Measurements from ENCODE around the gene CPEB4.

The CPEB4 gene

DNA sequence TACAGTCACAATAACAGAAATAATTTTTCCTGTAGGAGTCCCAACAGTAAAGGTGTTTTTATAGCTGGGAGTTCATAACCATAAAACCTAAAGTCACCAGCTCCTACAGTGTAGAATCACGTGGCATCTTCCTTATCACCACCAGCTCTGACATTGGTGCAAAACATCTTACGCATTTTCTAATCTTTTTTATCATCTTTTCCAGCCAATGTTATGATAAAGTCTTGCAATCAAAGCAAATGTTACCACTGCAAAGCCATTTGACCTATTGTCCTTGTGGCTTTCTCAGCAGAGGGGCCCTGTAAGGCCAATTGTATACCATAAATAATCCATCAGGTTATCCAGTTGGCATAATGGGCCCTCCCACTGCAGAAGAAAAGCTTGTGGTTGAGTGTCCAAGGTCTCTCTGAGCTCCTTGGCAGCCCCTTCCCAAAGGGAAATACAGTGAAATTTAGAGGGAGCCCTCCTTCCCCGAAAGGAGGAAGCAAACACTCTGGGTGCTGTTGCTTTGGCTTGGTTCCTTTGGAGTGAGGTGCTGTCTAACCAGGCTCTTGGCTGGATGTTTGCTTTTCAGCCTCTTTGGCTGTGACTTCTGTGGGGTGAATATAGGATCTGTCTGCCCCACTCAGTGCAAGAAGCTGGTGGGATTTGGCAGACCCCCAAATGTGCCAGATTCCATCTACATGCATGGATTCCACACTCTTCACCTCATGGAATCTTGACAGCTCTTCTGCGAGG lies 29.3 kb upstream of the CPEB4 start:
- no peak for DNase-seq (ENCODE audit: low read depth in 2 of 2)

DNA sequence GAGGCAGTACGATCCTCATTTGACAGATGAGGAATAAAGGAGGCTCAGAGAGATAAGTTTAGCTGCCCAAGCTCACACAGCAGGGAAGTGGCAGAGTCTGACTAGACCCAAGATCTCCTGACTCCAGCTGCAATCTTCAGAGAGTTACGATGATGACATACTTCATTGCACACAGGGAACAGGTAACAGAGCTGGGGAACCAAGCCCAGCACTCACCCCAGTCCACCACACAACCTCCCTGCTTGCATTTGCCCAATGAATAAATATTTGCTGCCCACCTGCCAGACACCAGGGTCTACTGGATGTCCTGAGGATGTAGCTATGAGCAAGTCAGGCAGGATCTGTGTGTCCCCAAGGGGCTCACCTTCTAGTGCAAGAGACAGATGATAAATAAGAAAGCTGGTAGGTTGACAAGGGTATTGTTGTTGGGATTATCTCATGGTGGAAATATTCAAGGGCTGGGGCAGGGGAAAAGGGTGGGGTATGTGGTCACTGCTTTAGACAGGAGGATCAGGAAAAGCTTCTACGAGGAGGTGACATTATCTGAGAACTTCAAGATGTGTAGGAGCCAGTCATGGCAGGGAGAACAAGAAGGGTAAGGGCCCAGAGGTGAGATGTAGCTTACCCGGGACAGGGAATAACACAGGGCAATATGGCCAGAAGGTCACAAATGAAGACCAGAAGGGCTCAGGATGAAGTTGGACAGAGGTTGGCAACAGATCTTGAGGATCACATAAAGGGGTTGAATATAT lies 28.6 kb upstream of the CPEB4 start:
- no peak for DNase-seq (ENCODE audit: low read depth in 2 of 2)

DNA sequence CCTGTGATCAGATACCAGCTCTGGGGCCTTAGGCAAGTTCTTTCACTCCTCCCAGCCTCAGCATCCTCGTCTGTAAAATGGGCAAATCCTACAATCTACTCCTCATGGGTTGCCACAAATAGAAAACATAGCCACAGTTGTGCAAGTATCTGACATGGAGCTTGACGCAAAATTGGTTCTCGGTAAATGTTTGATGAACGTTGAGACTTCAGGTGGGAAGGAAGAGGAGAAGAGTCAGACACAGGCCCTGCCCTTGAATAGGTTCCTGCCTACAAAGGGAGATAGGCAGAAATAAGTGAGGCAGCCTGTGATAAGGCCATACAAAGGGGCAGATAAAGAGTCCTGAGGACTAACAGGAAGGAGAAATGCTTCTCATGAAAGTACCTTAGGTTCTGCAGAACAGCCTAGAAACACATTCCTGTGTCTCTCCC lies 26.1 kb upstream of the CPEB4 start:
- no peak for DNase-seq (ENCODE audit: low read depth in 2 of 2)

DNA sequence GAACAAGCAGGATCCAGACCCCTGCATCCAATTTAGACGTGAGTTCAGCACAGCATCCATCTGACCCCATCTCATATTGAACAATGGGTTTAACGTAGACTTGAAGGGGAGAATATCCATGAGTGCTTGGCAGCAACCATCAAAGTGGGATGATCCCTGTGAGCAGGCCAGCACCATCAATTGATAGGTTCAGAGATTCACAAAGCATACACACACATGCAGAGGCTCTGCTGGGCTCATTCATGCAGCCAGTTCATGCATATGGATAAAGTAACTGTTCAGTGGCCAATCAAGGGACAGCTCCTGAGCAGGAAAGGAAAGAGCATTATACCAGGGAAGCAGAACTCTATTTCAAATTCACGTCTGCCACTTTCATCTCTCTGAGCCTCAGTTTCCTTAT lies 24.8 kb upstream of the CPEB4 start:
- DNase-seq (ENCODE audit: low read depth in 2 of 2) = no peak

DNA sequence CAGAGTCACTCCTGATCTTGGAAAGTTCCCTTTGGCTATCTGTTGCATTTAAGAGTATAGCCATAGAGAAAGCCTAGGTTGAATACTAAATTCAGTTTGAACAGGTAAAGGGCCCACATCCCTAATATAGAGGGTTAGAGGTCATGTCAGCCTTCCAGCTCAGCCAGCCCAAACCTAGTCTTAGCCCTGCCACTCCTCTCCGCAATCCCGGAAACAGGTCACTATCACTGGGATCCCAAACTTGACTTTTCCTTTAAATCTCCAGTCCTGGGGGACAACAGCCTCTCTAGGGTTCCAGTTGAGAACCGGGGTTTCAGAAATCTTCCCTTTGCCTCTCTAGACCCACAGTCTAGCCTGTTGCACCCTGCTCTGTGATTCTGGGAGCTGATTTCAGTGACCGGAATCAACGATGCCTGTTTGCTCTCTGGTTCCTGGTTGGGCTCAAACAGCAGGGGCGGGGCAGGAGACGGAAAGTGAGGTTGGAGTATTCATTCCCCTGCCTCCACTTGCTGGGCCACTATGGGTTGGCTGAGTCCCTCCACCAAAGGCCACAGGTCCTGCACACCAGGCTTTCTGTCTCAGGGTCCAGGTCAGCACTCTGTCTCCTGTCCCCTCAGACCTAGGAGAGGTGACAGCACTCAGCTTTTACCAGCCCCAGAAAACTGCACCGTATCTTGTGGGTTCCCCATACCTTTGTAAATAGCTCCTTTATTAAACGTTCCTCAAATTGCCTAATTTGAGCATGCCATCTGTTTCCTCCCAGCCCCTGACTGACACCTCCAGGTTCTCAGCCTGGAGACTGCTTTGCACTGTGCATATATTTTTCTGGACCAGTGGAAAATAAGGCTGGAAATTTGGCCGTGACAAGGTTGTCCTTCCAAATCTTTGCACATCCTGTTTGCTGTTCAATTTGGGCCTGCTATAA lies 23.8 kb upstream of the CPEB4 start:
- no peak for DNase-seq (ENCODE audit: low read depth in 2 of 2)

DNA sequence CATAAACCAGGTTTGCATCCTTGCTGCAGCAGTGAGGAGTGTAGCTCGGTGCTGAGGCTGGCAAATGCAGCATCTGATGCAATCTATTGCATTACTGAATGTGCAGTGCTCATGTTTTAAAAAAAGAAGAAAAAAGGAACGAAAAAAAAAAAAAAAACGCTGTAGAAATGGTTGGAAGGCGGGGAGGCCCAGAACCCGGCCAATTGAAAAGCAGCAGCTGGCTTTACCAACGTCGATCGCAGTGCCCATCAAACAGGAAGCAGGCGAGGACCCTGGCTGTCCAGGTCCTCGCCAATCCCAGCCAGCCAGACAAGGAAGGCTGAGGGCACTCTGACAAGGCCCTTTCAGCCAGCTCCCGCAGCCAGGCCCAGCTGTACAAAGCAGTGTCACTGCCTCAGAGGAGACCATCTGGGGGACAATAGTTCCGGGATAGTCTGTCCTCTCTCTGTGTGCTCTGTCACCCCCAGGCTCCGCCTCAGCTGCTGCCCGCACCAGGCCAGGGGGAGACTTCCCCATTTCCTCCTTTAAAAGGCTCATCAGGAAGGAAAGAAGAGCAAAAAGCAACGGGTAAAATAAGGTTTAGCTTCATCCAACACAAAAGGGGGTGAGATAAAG lies 21.8 kb upstream of the CPEB4 start:
- no peak for DNase-seq (ENCODE audit: low read depth in 2 of 2)

DNA sequence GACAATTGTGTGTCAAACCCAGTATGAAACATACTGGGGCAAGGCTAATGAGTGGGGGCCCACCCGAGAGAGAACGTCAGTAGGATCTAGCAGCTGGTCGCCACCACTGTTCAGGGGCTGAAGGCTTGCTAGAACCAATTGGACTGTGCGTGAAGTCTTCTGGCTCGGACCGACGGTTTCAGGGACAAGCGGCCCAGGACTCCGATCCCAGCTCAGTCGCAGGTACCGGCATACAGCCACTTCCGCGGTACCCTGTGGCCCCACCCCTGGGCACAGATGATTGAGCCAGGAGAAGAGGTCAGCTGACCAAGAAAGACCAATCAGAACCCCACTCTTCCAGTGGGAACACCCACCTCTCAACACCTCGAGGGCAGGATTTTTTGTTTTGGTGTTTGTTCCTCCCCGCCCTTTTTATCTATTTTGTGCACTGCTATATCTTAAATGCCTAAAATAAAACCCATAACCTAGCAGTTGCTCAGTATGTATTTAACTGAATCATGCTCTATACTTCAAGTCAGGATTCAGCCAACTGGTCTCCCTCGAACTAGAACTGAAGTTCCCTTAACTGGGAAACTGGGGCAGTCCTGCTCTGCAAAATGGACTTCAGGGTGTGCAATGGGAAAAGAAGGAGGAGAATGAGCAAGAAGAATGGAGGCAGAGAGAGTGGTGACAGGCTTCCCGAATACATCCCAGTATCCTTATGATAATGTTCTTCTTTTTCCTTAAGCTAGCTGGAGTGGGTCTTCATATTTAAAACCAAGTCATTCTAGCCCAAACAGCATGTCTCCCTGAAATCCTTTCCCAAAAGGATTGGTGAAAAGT lies 21.1 kb upstream of the CPEB4 start:
- DNase-seq (ENCODE audit: low read depth in 2 of 2) = no peak

DNA sequence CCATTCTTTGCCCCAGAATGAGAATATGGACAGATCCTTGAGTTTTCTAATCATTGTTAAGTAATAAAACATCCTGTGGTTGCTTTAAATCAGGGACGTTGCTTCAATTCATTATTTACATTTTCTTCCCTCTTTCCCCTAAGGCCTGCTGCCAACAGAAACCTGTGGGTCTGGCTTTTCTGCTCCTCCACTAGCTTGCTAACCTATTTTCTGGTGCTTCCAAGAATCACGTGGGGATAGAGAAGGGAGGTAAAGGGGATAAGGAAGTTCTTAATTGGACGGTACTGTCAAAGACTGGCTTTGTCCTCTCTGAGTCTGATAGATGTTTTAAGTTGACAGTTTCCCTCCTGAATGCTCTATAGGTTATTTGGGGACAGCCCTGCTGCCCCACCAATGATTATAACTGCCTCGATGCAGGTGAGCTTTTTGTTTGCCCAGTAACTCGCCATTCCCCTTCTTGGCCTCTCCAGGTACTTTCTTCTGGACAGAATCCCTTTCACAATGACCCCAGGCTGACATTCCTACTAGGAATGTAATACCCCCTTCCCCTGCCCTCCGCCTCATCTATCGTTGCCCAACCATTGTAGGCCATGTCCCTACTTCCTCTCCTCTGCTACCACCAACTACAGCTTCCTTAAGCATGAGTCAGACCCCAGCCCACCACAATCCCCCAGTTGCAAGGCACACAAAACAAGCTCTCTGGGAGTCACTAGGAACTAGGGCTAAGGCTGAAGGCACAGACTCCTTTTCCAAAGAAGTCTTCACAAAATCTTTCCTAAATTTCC lies 19.9 kb upstream of the CPEB4 start:
- no peak for DNase-seq (ENCODE audit: low read depth in 2 of 2)

DNA sequence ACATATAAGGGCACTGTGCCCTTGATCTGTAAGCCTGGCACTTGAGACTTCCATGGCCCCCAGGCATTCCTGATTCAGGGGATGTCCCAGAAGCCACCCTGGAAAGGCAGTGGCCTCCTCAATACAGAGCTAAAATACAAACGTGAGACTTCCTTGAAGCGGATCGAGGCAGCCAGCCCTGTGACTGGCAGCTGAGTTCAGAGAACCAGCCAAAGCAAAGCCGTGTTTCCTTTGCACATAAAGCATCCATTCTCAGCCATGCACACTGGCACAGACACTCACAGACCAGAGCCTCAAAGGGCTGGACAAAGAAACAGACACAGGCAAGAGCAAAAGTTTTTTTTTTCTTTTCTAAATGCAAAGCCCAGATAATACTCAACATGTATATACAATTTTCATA lies 18.8 kb upstream of the CPEB4 start:
- no peak for DNase-seq (ENCODE audit: low read depth in 2 of 2)

DNA sequence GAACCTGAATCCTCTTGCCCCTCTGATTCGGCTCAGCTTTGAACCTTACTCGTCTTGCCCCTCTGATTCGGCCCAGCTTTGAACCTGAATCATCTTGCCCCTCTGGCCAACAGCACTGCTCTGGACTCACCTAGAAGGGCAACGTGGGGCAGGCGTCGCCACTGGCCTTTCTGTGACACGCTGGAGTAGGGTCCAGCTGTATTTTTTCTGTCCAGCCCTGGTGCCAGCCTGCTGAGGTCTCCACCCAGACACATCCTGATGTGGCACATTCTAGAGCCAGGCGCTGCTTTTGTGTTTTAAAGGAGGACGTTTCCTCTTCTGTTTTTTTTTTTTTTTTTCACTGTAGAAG lies 15.2 kb upstream of the CPEB4 start:
- no peak for DNase-seq (ENCODE audit: low read depth in 2 of 2)

DNA sequence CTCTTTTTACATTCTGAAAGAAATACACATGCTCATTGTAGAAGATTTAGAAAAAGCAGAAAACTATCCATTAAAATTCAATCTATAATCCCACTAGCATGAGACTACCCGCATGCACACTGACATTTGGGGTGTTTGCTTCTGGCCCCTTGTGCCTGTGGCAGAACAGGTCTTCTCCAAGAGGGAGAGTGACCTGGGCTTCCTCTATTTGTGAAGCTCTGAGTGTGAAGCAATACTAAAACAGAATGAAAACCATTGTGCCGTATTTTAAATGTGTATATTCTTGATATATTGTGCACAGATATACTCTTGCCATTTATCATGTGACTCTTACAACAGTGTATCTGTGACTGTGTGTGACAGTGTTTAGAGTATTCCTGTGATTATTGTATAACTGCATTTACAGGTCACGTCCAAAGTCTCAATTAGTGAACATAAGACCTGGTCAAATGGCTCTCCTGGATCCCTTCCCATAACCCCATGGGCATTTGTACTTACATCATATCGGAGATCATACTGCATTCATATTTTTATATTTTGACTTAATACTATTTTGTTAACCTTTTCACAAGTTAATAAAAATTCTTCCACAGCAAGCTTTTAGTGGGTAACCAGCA lies 14.7 kb upstream of the CPEB4 start:
- no peak for DNase-seq (ENCODE audit: low read depth in 2 of 2)

DNA sequence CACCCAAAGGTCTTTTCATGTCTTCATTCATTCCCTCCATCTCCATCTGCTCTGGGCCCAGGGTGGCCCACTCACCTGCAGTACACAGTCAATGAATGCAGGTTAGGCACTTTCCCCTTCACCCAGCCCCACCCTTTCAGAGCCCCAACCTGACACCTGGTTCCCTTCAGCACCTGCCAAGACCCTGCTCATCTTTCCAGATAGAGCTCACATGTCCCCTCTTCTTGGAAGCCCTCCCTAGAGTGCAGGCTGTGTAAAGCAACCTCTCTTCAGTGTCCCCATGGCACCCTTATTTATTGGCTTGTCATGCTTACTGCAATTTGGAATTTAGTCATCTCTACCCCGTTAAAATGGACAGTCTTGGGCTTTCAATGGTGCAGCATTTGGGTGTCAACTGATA lies 13.0 kb upstream of the CPEB4 start:
- DNase-seq (ENCODE audit: low read depth in 2 of 2) = no peak

DNA sequence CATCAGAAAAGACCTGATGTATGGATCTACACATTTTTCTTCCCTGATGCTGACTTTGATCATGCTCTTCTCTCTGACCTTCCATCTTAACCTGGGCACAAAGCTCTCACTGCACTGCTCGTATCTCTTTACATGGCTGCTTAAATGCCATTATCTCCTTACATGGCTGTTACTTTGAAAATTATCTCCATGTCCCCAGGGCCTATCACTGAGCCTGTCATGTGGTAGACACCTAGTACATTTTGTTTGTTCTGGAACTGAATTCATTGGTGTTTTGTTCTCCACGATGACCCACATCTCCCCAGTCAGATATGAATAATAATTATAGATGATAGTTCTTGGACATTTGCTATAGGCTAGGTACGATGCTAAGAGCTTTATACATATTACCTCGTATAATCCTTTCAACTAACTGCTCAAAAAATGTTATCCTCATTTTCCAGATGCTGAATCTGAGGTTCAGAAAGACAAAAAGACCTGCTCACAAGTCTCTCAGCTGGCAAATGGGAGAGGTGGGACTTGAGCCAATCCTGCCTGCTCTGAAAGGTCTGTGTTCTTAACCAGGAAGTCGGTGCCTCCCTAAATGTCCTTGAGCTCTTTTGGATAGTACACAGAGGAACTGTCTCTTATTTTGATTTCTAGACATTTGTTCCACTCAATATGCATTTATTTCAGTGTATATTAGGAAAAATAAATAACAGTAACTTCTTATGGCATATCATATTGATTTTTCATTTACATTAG lies 9.8 kb upstream of the CPEB4 start:
- no peak for DNase-seq (ENCODE audit: low read depth in 2 of 2)

DNA sequence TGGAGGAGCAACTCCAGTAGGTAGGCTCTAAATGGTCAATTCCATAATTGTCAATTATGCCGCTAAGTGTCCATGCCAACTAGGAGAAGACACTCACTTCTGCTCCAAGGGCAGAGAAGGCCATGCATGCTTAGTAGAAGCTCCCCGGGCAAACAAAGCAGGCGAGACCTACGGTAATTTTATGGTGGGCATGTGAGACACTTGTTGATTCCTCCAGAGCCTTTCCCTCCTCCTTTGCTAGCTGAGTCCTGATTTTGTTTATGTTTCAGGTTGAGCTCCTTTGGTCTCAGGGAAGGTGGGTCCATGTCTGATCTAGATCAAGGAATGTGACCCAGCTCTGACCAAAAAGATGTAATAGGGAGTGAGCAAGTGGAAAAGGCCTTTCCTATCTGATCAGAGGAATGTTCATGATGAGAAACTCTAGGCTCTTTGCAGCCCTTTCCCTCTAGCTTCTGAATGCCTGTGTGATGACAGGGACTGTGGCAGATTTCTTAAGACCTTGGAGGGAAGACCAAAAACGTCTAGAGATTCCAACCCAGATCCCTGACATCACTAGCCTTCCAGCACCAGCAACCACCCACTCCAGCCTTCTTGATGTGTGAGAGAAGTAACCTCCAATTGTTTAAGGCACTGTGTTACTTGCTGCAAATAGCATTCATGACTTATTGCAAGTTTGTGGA lies 7.7 kb upstream of the CPEB4 start:
- no peak for DNase-seq (ENCODE audit: low read depth in 2 of 2)

DNA sequence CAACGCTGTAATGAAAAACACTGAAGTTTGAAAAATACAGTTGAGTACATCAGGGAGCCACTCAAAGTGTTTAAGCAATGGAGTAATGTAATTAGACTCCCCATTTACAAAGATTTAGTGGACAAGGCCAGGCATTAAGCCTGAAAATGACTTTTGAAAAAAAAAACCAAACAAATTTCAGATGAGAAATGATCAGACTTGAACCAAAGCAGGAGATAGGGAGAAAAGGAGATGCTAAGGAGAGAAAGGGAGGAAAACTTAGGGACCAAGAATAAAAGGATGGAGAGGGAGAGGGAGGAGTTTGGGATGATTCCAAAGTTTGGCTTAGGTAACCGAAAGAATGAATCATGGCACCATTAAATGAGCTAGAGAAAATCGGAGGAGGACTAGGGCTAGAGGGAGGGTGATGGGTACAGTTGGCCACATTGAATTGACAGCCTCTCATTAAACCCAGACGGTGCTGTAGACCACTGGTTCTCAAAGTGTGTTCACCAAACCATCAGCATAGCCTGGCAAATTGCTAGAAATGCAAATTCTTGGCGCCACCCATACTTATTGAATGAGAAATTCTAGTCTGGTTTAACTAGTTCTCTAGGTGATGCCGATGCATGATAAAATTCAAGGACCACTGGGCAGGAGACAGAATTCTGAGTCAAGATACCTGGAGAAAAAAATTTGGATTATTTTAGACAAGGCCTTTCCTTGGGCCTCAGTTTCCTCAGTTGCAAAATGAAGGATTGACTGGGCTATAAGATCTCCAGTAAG lies 6.2 kb upstream of the CPEB4 start:
- DNase-seq (ENCODE audit: low read depth in 2 of 2) = no peak

DNA sequence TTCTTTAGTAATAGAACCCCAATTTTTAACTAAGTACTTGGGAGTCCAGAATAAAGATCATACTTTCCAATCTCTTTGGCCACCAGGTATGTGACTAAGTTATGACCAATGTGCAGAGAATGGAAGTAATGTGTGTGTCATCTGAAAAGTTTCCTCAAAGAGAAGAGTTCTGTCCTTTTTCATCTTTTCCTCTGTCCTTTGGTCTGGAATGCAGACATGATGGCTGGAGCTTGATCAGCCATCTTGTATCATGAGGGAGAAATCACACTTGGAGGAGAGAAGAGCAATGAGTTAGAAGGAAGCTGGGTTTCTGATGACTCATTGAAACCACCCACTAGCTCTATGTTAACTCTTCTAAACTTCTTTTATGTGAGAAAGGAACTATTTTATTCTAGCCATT lies 5.5 kb upstream of the CPEB4 start:
- no peak for DNase-seq (ENCODE audit: low read depth in 2 of 2)

DNA sequence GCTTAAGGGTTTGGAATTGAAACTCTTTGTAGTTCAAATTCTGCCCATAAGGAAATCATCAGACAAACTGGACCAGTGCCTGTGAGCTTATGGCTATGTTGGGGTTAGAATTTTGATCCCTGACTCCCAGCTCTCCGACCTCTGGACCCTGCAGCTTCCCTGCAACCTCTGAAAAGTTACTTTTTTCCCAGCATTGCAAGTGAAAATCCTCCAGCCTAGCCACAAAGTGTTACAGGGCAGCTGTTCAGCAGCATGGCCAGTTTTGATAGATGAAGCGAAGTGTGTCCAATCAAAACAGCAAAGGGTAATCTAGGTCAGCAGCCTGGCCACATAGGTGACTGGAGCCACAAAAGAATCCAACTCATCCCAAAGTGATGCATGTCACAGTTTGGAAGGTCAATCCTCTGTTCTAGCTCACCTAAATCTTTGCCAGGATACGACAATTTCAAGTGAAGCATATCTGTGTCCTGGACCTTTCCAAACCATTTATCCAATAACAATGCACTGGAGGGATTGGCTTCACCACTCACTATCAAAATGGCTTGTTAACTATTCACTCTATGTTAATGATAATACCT lies 4.7 kb upstream of the CPEB4 start:
- no peak for DNase-seq (ENCODE audit: low read depth in 2 of 2)

Data from stimulated activated CD4-positive, alpha-beta T cell treated with anti-CD3 and anti-CD28 coated beads, Interleukin-4, amount 100 ng/mL, for 48 hours (primary cell).